Astrocyte (in vitro differentiated cells and primary cell): ENCODE data around the gene NLRX1. TPM values are rescaled to one million over a fixed set of nuclear protein-coding genes. Genes with fewer than 3 reads are reported as not detected.
"Not testable (repeated sequence)": the region's sequence is repeated elsewhere in the genome, so short reads cannot be mapped to it uniquely, and the experiment has no call there.

Experiments used
- DNase-seq: peaks from one replicate; pipeline ENCODE4 v3.0.0-alpha.2; 2010; ENCODE audit warnings: low read depth
- FAIRE-seq: peaks from 2 replicates; lab custom pipeline; 2011; peaks lifted over from hg19 to GRCh38; lab: Jason Lieb, UNC
- H2AFZ ChIP-seq: 2 replicates; pipeline ENCODE4 v1.6.0; 2012; ENCODE audit warnings: low read depth, low read length, inconsistent platforms
- H3K27ac ChIP-seq: 2 replicates; pipeline ENCODE4 v1.5.1; 2011; ENCODE audit warnings: low read depth, low read length, inconsistent platforms
- H3K27me3 ChIP-seq: 2 replicates; pipeline ENCODE4 v1.6.0; 2011; ENCODE audit warnings: low read length, inconsistent platforms; ENCODE audit not compliant: insufficient read depth
- H3K36me3 ChIP-seq: 2 replicates; pipeline ENCODE4 v1.5.1; 2011; ENCODE audit warnings: low read length, inconsistent platforms; ENCODE audit not compliant: insufficient read depth
- H3K4me1 ChIP-seq: 2 replicates; pipeline ENCODE4 v1.5.1; 2011; ENCODE audit warnings: low read length, inconsistent platforms; ENCODE audit not compliant: insufficient read depth
- H3K4me2 ChIP-seq: 2 replicates; pipeline ENCODE4 v1.6.0; 2012; ENCODE audit warnings: low read length, inconsistent platforms
- H3K4me3 ChIP-seq: 2 replicates; pipeline ENCODE4 v1.5.1; 2011; ENCODE audit warnings: low read depth, mild to moderate bottlenecking, low read length, inconsistent platforms; ENCODE audit not compliant: insufficient read depth
- H3K79me2 ChIP-seq: 2 replicates; pipeline ENCODE4 v1.6.0; 2012; ENCODE audit warnings: mild to moderate bottlenecking, low read length, inconsistent platforms; ENCODE audit not compliant: insufficient read depth
- H3K9ac ChIP-seq: 2 replicates; pipeline ENCODE4 v1.6.0; 2012; ENCODE audit warnings: mild to moderate bottlenecking, low read length, inconsistent platforms
- H3K9me3 ChIP-seq: 2 replicates; pipeline ENCODE4 v1.5.1; 2012; ENCODE audit warnings: low read depth, mild to moderate bottlenecking, low read length, inconsistent platforms; ENCODE audit not compliant: insufficient read depth
- H4K20me1 ChIP-seq: 2 replicates; pipeline ENCODE4 v1.6.0; 2012; ENCODE audit warnings: low read length, inconsistent platforms; ENCODE audit not compliant: insufficient read depth
- H3K27ac Mint-ChIP-seq: one replicate; pipeline ENCODE4 v1.8.0; 2021; ENCODE audit warnings: mild to moderate bottlenecking, mixed read lengths; ENCODE audit not compliant: unreplicated experiment
- H3K27me3 Mint-ChIP-seq: one replicate; pipeline ENCODE4 v1.8.0; 2021; ENCODE audit warnings: low read depth, mixed read lengths; ENCODE audit not compliant: unreplicated experiment
- H3K36me3 Mint-ChIP-seq: one replicate; pipeline ENCODE4 v1.8.0; 2021; ENCODE audit warnings: low read depth, mixed read lengths; ENCODE audit not compliant: unreplicated experiment
- H3K4me1 Mint-ChIP-seq: one replicate; pipeline ENCODE4 v1.8.0; 2021; ENCODE audit warnings: low read depth, mixed read lengths; ENCODE audit not compliant: unreplicated experiment
- H3K4me3 Mint-ChIP-seq: one replicate; pipeline ENCODE4 v1.8.0; 2021; ENCODE audit warnings: mild to moderate bottlenecking, moderate library complexity, mixed read lengths; ENCODE audit not compliant: unreplicated experiment
- H3K9me3 Mint-ChIP-seq: one replicate; pipeline ENCODE4 v1.8.0; 2021; ENCODE audit warnings: mild to moderate bottlenecking, mixed read lengths; ENCODE audit not compliant: unreplicated experiment
- EZH2 ChIP-seq: IDR thresholded peaks from 2 replicates; pipeline ENCODE4 v1.6.1; 2012; ENCODE audit warnings: mild to moderate bottlenecking, low read length, inconsistent platforms; ENCODE audit not compliant: insufficient read depth
- total RNA-seq: library from RNA; stranded (reverse); gene quantifications from 2 replicates; pipeline ENCODE4 v1.2.1, GENCODE V29; 2021
- TF ChIP-seq, protein P1 (sequence below): IDR thresholded peaks from 2 replicates; pipeline ENCODE4 v1.5.1; 2011; ENCODE audit warnings: low read depth, mild to moderate bottlenecking, inconsistent platforms, low read length, moderate library complexity; ENCODE audit not compliant: insufficient read depth

Gene NLRX1
- total RNA-seq, 1 donor from 2014 or later = 6.3 TPM

DNA sequence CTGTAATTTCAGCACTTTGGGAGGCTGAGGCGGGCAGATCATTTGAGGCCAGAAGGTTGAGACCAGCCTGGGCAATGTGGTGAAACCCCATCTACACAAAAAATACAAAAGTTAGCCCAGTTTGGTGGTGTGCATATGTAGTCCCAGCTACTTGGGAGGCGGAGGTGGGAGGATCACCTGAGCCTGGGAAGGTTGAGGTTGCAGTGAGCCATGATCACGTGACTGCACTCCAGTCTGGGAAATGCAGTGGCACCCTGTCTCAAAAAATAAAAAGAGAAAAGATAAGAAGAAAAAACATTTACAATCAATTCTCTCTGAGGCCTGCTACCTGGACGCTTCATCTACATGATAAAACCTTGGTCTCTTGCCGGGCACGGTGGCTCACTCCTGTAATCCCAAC is 30.4 kb downstream of the NLRX1 start:
- FAIRE-seq = no peak

DNA sequence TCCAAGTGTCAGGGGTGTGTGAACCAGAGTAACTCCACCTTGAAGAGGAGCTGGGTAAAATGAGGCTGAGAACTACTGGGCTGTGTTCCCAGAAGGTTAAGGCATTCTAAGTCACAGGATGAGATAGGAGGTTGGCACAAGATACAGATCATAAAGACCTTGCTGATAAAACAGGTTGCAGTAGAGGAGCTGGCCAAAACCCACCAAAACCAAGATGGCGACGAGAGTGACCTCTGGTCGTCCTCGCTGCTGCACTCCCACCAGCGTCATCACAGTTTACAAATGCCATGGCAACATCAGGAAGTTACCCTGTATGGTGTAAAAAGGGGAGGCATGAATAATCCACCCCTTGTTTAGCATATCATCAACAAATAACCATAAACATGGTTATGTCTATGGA is 32.7 kb downstream of the NLRX1 start:
- not testable (repeated sequence) for H3K27ac Mint-ChIP-seq, H3K36me3 ChIP-seq, H3K9ac ChIP-seq, H3K27ac ChIP-seq, H3K4me3 ChIP-seq, FAIRE-seq, H2AFZ ChIP-seq, H3K9me3 ChIP-seq, H3K4me1 ChIP-seq, H3K4me1 Mint-ChIP-seq, H3K9me3 Mint-ChIP-seq, H3K27me3 Mint-ChIP-seq, H3K79me2 ChIP-seq, H3K4me2 ChIP-seq, H3K4me3 Mint-ChIP-seq, H4K20me1 ChIP-seq, DNase-seq, H3K36me3 Mint-ChIP-seq, H3K27me3 ChIP-seq

More for the DNA sequence above, 30.4 kb downstream of the NLRX1 start:
- no peaks in the 10 kb centered on the region for H3K4me1 ChIP-seq
- no peak for TF ChIP-seq EZH2
- TF ChIP-seq, protein P1, sequence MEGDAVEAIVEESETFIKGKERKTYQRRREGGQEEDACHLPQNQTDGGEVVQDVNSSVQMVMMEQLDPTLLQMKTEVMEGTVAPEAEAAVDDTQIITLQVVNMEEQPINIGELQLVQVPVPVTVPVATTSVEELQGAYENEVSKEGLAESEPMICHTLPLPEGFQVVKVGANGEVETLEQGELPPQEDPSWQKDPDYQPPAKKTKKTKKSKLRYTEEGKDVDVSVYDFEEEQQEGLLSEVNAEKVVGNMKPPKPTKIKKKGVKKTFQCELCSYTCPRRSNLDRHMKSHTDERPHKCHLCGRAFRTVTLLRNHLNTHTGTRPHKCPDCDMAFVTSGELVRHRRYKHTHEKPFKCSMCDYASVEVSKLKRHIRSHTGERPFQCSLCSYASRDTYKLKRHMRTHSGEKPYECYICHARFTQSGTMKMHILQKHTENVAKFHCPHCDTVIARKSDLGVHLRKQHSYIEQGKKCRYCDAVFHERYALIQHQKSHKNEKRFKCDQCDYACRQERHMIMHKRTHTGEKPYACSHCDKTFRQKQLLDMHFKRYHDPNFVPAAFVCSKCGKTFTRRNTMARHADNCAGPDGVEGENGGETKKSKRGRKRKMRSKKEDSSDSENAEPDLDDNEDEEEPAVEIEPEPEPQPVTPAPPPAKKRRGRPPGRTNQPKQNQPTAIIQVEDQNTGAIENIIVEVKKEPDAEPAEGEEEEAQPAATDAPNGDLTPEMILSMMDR = no peak
- H3K27me3 Mint-ChIP-seq = peaks cover 10% of the 10 kb centered on the region
- H3K27me3 ChIP-seq = no peaks in the 10 kb centered on the region
- peaks cover 2% of the 10 kb centered on the region for H3K36me3 Mint-ChIP-seq
- DNase-seq = no peak
- H3K4me3 Mint-ChIP-seq = no peak overlapping the region
- H3K9me3 ChIP-seq = no peaks in the 10 kb centered on the region
- H3K9me3 Mint-ChIP-seq = no peaks in the 10 kb centered on the region
- H3K36me3 ChIP-seq = no peaks in the 10 kb centered on the region
- no peak overlapping the region for H2AFZ ChIP-seq
- H3K4me3 ChIP-seq = no peak overlapping the region
- H3K4me1 Mint-ChIP-seq = no peaks in the 10 kb centered on the region
- H3K4me2 ChIP-seq = no peak overlapping the region
- no peak overlapping the region for H3K27ac Mint-ChIP-seq
- no peaks in the 10 kb centered on the region for H3K79me2 ChIP-seq
- H3K9ac ChIP-seq = no peak overlapping the region
- H4K20me1 ChIP-seq = no peaks in the 10 kb centered on the region
- H3K27ac ChIP-seq = no peak overlapping the region

GRCh38 chr11:119202554-119202953 is 34.0 kb downstream of the NLRX1 start:
- Histone ChIP-seq H3K9ac (no peak overlapping the region), H3K4me2 (no peak overlapping the region), H2AFZ (no peak overlapping the region), H3K27me3 (no peaks in the 10 kb centered on the region), H4K20me1 (peaks cover 8% of the 10 kb centered on the region), H3K79me2 (peaks cover 13% of the 10 kb centered on the region), H3K4me1 (no peaks in the 10 kb centered on the region), H3K36me3 (no peaks in the 10 kb centered on the region), H3K9me3 (no peaks in the 10 kb centered on the region), H3K27ac (no peak overlapping the region), H3K4me3 (no peak overlapping the region)
- Mint-ChIP-seq H3K9me3 (no peaks in the 10 kb centered on the region), H3K27ac (no peak overlapping the region), H3K36me3 (no peaks in the 10 kb centered on the region), H3K27me3 (peaks cover 4% of the 10 kb centered on the region), H3K4me1 (no peaks in the 10 kb centered on the region), H3K4me3 (no peak overlapping the region)
- DNase-seq (no peak), FAIRE-seq (no peak)
- TF ChIP-seq EZH2 = no peak
- TF ChIP-seq, protein P1 = no peak
